Hematopoietic multipotent progenitor cell treated with erythropoietin and hydrocortisone succinate and interleukin-3 and kit ligand, for 17 days (in vitro differentiated cells): ENCODE results near the gene TANK.
"Not testable (repeated sequence)": the region's sequence is repeated elsewhere in the genome, so short reads cannot be mapped to it uniquely, and the experiment has no call there.

ENCODE experiments used
- DNase-seq: peaks from one replicate; pipeline ENCODE4 v3.0.0-alpha.2; 2015; ENCODE audit warnings: low spot score

The TANK gene

GRCh38 chr2:161166538-161167409, 6.5 kb downstream of the TANK start:
- DNase-seq, result no peak

- no peak for DNase-seq
Measured at GRCh38 chr2:161169335-161169734, 9.1 kb downstream of the TANK start.

GRCh38 chr2:161170377-161170776, 10.1 kb downstream of the TANK start:
- no peak for DNase-seq

- peak; percentile 47 for DNase-seq
Measured at GRCh38 chr2:161170958-161171932, 11.0 kb downstream of the TANK start.

- peak; percentile 76 for DNase-seq
Measured at GRCh38 chr2:161172901-161173540, 12.8 kb downstream of the TANK start.

GRCh38 chr2:161173541-161174194, 13.4 kb downstream of the TANK start:
- DNase-seq, result peak; percentile 53

- peak; percentile 39 for DNase-seq
Measured at GRCh38 chr2:161177969-161178368, 17.7 kb downstream of the TANK start.

- DNase-seq, result no peak
Measured at GRCh38 chr2:161178756-161179155, 18.5 kb downstream of the TANK start.

GRCh38 chr2:161190050-161190449, 29.8 kb downstream of the TANK start:
- no peak for DNase-seq

GRCh38 chr2:161195602-161196001, 35.4 kb downstream of the TANK start:
- not testable (repeated sequence) for DNase-seq

GRCh38 chr2:161199912-161200701, 39.9 kb downstream of the TANK start:
- peak; percentile 15 for DNase-seq

GRCh38 chr2:161204846-161205245, 44.6 kb downstream of the TANK start:
- DNase-seq, result no peak

- no peak for DNase-seq
Measured at GRCh38 chr2:161206471-161207032, 46.3 kb downstream of the TANK start.

- no peak for DNase-seq
Measured at GRCh38 chr2:161207941-161208340, 47.7 kb downstream of the TANK start.

- DNase-seq, result peak; percentile 32
Measured at GRCh38 chr2:161208527-161209139, 48.4 kb downstream of the TANK start.

GRCh38 chr2:161209902-161210301, 49.7 kb downstream of the TANK start:
- DNase-seq, result no peak

GRCh38 chr2:161217597-161218185, 57.5 kb downstream of the TANK start:
- no peak for DNase-seq

GRCh38 chr2:161219211-161219610, 59.0 kb downstream of the TANK start:
- no peak for DNase-seq

- peak; percentile 72 for DNase-seq
Measured at GRCh38 chr2:161223139-161223732, 63.0 kb downstream of the TANK start.
